Breast epithelium (tissue), 4 donors: ENCODE results near the gene MDFIC. TPM values are rescaled to one million over a fixed set of nuclear protein-coding genes. Genes with fewer than 3 reads are reported as not detected.
A peak's percentile ranks its signal among the peaks of the same experiment; 100 is the strongest.

ENCODE experiments used
- DNase-seq, 2 donors: peaks; one replicate each; pipeline ENCODE4 v3.0.0-alpha.2; 2019; ENCODE audit warnings: low spot score in 2 of 2
- H3K27ac ChIP-seq, 2 donors: fragments of 200-600 bp; sonication (generic) in 1 of 2; one replicate each; pipeline ENCODE4 v1.5.1; 2016 to 2019; ENCODE audit warnings: mild to moderate bottlenecking in 1 of 2
- H3K27me3 ChIP-seq, 2 donors: fragments of 200-600 bp; sonication (generic) in 1 of 2; one replicate each; pipeline versions ENCODE4 v1.5.1 to v1.6.0; 2017 to 2019; ENCODE audit warnings: control low read depth in 1 of 2, mild to moderate bottlenecking in 1 of 2
- H3K36me3 ChIP-seq: fragments of 200-600 bp; one replicate; pipeline ENCODE4 v1.5.1; 2019
- H3K4me1 ChIP-seq, 2 donors: fragments of 200-600 bp; sonication (generic); one replicate each; pipeline ENCODE4 v1.5.1; 2016 to 2019; ENCODE audit warnings: control low read depth in 1 of 2
- H3K4me3 ChIP-seq, 3 donors: fragments of 200-600 bp; sonication (generic); 1 replicate in 2 of 3; 2 replicates in 1 of 3; pipeline ENCODE4 v1.5.1; 2016 to 2019; ENCODE audit warnings: mild to moderate bottlenecking in 3 of 3, moderate library complexity in 2 of 3
- H3K9me3 ChIP-seq, 2 donors: fragments of 200-600 bp; sonication (generic) in 1 of 2; one replicate each; pipeline ENCODE4 v1.5.1; 2016 to 2019; ENCODE audit warnings: control low read depth in 1 of 2
- POLR2A ChIP-seq: fragments of 450-650 bp; IDR thresholded peaks from one replicate; pipeline ENCODE4 v1.6.1; 2016; ENCODE audit warnings: antibody characterized with exemption, mild to moderate bottlenecking, moderate library complexity
- POLR2AphosphoS5 ChIP-seq, 3 donors: sonication (generic); formaldehyde crosslinking; IDR thresholded peaks; one replicate each; pipeline ENCODE4 v1.6.1; 2017; ENCODE audit warnings: antibody characterized with exemption in 3 of 3
- intact Hi-C: fragments of 100-400 bp; cut with DNase I; formaldehyde crosslinking; loops from one replicate; pipeline ENCODE4 v1.15.1; 2023; ENCODE audit warnings: low total_unique reads
- total RNA-seq, 3 donors: library from RNA; depleted of rRNA; stranded (reverse); fragments of >200 nt; gene quantifications; one replicate each; pipeline ENCODE4 v1.1.0, GENCODE V29; 2016
- TF ChIP-seq, protein P1 (sequence below), 3 donors: fragments of 450-650 bp; IDR thresholded peaks; one replicate each; pipeline ENCODE4 v1.5.1; 2016 to 2017; ENCODE audit warnings: antibody characterized with exemption in 3 of 3, mild to moderate bottlenecking in 3 of 3, moderate library complexity in 3 of 3

MDFIC gene
- total RNA-seq, 3 donors from 2014 or later: 29.9 to 146 (median 55.4) TPM

DNA sequence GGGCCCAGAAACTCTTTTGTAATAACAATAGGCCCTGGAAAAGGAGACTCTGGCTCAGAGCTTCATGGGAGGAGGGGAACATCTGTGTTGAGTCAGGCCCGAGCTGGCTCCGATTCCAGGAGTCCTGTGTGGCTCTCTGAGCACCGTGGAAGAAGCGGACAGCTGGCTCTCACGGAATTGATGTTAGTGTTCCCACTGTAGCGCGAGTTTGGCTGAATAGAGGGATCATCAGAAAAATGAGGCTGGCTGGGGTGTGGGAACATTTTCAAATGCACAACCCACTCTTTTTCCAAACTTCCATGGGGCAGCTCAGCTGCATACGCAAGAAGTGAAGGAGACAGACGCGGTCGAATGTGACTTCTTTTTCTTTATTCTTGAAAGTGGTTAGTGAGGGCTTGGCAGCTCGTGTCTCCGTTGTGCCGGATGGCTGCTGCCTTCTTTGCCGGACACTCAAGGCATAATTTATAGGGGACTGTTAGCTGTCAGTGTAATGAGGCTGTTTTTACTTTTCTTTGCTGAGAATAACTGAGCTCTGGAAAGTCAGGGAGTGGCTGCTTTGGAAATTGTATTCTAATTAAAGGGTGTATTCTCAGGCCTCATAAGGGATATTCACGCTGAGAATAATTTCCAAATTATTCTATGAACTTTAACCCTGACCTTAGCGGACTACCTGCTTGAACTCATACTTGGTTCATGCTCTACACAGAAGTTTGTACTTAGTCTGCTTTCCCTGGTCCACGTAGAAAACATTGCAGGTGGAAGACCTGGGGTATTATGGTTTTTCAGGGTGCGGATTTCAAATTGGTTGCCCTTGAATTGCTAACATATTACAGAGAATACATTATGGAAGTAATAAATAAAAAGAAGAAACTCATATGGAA is 23.1 kb downstream of the MDFIC start:
- TF ChIP-seq, protein P1, sequence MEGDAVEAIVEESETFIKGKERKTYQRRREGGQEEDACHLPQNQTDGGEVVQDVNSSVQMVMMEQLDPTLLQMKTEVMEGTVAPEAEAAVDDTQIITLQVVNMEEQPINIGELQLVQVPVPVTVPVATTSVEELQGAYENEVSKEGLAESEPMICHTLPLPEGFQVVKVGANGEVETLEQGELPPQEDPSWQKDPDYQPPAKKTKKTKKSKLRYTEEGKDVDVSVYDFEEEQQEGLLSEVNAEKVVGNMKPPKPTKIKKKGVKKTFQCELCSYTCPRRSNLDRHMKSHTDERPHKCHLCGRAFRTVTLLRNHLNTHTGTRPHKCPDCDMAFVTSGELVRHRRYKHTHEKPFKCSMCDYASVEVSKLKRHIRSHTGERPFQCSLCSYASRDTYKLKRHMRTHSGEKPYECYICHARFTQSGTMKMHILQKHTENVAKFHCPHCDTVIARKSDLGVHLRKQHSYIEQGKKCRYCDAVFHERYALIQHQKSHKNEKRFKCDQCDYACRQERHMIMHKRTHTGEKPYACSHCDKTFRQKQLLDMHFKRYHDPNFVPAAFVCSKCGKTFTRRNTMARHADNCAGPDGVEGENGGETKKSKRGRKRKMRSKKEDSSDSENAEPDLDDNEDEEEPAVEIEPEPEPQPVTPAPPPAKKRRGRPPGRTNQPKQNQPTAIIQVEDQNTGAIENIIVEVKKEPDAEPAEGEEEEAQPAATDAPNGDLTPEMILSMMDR (IDR thresholded peaks at IDR 0.05): no peak
- peak; percentile 16 to 67 (median 56) for TF ChIP-seq POLR2AphosphoS5 (IDR thresholded peaks at IDR 0.05)
- peak in 1 of 2 donors; percentile 33 for DNase-seq
- H3K27me3 ChIP-seq: no peaks in the 10 kb centered on the region

DNA sequence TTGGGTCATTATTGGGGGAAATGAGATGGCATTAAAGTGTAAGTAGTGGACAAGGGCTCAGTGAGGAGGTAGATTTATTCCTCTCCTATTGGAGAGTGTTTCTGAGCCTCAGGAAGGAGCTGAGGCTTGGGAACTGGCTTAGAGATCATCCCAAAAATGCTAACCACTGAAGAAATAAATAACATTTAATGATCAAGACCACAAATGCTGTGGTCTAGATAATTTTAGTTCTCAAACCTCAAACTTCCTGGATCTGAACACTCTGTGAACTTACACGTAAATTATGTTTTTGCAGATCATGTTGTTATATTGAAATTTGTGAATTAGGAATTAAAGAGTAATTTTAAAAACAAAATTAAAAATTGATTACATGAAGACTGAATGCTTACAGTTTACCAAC is 27.3 kb downstream of the MDFIC start:
- Histone ChIP-seq H3K27ac (no peak overlapping the region), H3K27me3 (no peaks in the 10 kb centered on the region), H3K9me3 (no peaks in the 10 kb centered on the region), H3K4me3 (no peak overlapping the region), H3K4me1 (no peaks in the 10 kb centered on the region), H3K36me3 (no peaks in the 10 kb centered on the region)
- no peak for DNase-seq
- TF ChIP-seq, protein P1 (IDR thresholded peaks at IDR 0.05): no peak
- no peak for TF ChIP-seq POLR2A
- no peak for TF ChIP-seq POLR2AphosphoS5 (IDR thresholded peaks at IDR 0.05)
- intact Hi-C loops: no loop called here

More for the DNA sequence above, 23.1 kb downstream of the MDFIC start:
- Histone ChIP-seq H3K27ac (peak overlapping the region in 1 of 2 donors; percentile 69), H3K4me3 (peak overlapping the region; percentile 12 to 45 (median 12)), H3K36me3 (no peaks in the 10 kb centered on the region), H3K4me1 (no peaks in the 10 kb centered on the region), H3K9me3 (no peaks in the 10 kb centered on the region)
- intact Hi-C loops: no loop called here

DNA sequence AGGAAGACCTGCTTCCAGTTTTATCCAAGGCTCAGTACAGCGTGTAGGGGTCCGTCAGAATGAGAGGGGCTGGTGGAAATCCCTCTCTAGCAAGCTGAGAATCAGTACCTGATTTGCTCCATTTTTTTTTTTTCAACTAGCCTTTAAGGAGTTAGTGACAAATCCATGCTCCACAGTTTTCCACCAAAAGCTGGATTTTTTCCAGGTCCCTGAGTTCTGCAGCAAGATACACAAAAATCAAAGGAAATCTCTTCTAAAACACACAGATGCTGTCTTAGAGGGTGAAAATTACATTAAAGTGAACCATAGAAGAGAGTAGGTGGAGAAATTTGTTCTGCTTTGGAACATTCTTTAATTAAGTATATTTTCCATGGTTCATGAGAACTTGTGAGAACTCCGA is 30.4 kb downstream of the MDFIC start:
- no peaks in the 10 kb centered on the region for H3K36me3 ChIP-seq
- no peak overlapping the region for H3K27ac ChIP-seq
- no peaks in the 10 kb centered on the region for H3K9me3 ChIP-seq
- no peaks in the 10 kb centered on the region for H3K4me1 ChIP-seq
- intact Hi-C loops: no loop called here
- DNase-seq: no peak
- TF ChIP-seq, protein P1 (IDR thresholded peaks at IDR 0.05): no peak
- TF ChIP-seq POLR2A (no peak), POLR2AphosphoS5 (IDR thresholded peaks at IDR 0.05) (no peak)
- H3K27me3 ChIP-seq: no peaks in the 10 kb centered on the region
- H3K4me3 ChIP-seq: no peak overlapping the region

DNA sequence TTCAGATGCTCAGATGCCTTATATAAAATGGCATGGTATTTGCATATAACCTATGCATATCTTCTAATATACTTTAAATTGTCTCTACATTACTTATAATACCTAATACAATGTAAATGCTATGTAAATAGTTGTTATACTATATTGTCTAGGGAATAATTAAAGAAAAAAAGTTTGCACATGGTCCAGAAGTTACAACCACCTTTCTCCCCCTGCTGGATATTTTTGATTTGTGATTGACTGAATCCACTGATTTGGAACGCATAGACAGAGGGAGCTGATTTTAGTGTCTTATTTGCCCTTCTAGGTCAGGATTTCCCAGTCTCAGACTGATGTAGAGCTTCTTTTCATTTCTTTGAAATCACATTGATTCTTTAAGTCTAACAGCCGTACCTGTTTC is 31.8 kb downstream of the MDFIC start:
- Histone ChIP-seq H3K36me3 (no peaks in the 10 kb centered on the region), H3K27ac (no peak overlapping the region), H3K9me3 (no peaks in the 10 kb centered on the region), H3K4me3 (no peak overlapping the region), H3K27me3 (no peaks in the 10 kb centered on the region), H3K4me1 (no peaks in the 10 kb centered on the region)
- TF ChIP-seq, protein P1 (IDR thresholded peaks at IDR 0.05): no peak
- TF ChIP-seq POLR2A: no peak
- TF ChIP-seq POLR2AphosphoS5 (IDR thresholded peaks at IDR 0.05): no peak
- intact Hi-C loops: no loop called here
- DNase-seq: no peak

DNA sequence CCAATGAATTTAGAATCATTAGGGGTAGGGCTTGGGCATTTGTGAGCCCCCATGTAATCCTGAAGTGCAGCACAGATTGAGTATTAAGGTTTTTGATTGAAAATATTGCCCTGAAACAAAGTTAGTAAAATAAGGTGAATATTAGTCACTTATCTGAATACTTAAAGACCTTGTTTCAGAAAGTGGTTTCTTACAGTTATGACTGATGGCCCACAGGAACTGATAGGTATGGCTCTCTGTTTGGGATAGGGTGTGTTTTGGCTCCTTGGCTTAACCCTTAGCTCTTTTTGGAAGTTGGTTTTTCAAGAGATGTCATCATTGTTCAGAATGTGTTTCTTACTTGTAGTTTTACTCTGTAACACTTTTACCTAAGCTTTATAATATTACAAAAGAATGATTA is 34.8 kb downstream of the MDFIC start:
- Histone ChIP-seq H3K27ac (no peak overlapping the region), H3K4me3 (no peak overlapping the region), H3K4me1 (no peaks in the 10 kb centered on the region), H3K27me3 (no peaks in the 10 kb centered on the region), H3K36me3 (no peaks in the 10 kb centered on the region), H3K9me3 (no peaks in the 10 kb centered on the region)
- intact Hi-C loops: no loop called here
- no peak for DNase-seq
- TF ChIP-seq POLR2AphosphoS5 (IDR thresholded peaks at IDR 0.05): no peak
- TF ChIP-seq, protein P1 (IDR thresholded peaks at IDR 0.05): no peak
- no peak for TF ChIP-seq POLR2A
